ENCODE results near the gene WNT5A. TPM values are rescaled to one million over a fixed set of nuclear protein-coding genes. Genes with fewer than 3 reads are reported as not detected.
"Not testable (repeated sequence)": the region's sequence is repeated elsewhere in the genome, so short reads cannot be mapped to it uniquely, and the experiment has no call there.

WNT5A gene
- polyA plus RNA-seq, 4 donors: under 0.01 to 8.1 (median 0.63) TPM

- H3K36me3 ChIP-seq (ENCODE audit: control insufficient read depth in 3 of 3, insufficient read depth in 2 of 3, low read depth in 1 of 3, low read length in 3 of 3): no peaks in the 10 kb centered on the region
- FAIRE-seq (no peak), DNase-seq (no peak)
- peaks cover 0 to 4% (median 0%) of the 10 kb centered on the region in 3 donors for H3K27me3 ChIP-seq (ENCODE audit: control insufficient read depth in 3 of 3, insufficient read depth in 3 of 3, low read length in 3 of 3)
- H3K4me3 ChIP-seq (ENCODE audit: low read depth in 1 of 3, low read length in 3 of 3): no peak overlapping the region
- H3K27ac ChIP-seq (ENCODE audit: low read depth in 1 of 3, low read length in 2 of 3): no peak overlapping the region
- WGBS, 3 donors: 44 to 66% (median 48%) methylated on average over 3 of the region's 3 CpGs
- H3K9me3 ChIP-seq (ENCODE audit: control insufficient read depth in 2 of 2, insufficient read depth in 1 of 2, low read depth in 1 of 2, low read length in 1 of 2): no peaks in the 10 kb centered on the region
- no peaks in the 10 kb centered on the region for H3K4me1 ChIP-seq (ENCODE audit: control insufficient read depth in 3 of 3, insufficient read depth in 2 of 3, low read depth in 1 of 3, low read length in 2 of 3)
Measured at GRCh38 chr3:55514962-55515361, 27.9 kb upstream of the WNT5A start.

GRCh38 chr3:55512571-55513343 is 25.7 kb upstream of the WNT5A start:
- no peaks in the 10 kb centered on the region for H3K36me3 ChIP-seq (ENCODE audit: control insufficient read depth in 3 of 3, insufficient read depth in 2 of 3, low read depth in 1 of 3, low read length in 3 of 3)
- no peaks in the 10 kb centered on the region for H3K9me3 ChIP-seq (ENCODE audit: control insufficient read depth in 2 of 2, insufficient read depth in 1 of 2, low read depth in 1 of 2, low read length in 1 of 2)
- H3K4me3 ChIP-seq (ENCODE audit: low read depth in 1 of 3, low read length in 3 of 3): no peak overlapping the region
- WGBS, 3 donors: 35 to 55% (median 53%) methylated on average over 11 of the region's 11 CpGs
- DNase-seq: peak in 1 of 2 donors; percentile 49
- no peak for FAIRE-seq
- peaks cover 0 to 4% (median 0%) of the 10 kb centered on the region in 3 donors for H3K27me3 ChIP-seq (ENCODE audit: control insufficient read depth in 3 of 3, insufficient read depth in 3 of 3, low read length in 3 of 3)
- no peak overlapping the region for H3K27ac ChIP-seq (ENCODE audit: low read depth in 1 of 3, low read length in 2 of 3)
- H3K4me1 ChIP-seq (ENCODE audit: control insufficient read depth in 3 of 3, insufficient read depth in 2 of 3, low read depth in 1 of 3, low read length in 2 of 3): no peaks in the 10 kb centered on the region

- peaks cover 0 to 4% (median 0%) of the 10 kb centered on the region in 3 donors for H3K27me3 ChIP-seq (ENCODE audit: control insufficient read depth in 3 of 3, insufficient read depth in 3 of 3, low read length in 3 of 3)
- no peaks in the 10 kb centered on the region for H3K36me3 ChIP-seq (ENCODE audit: control insufficient read depth in 3 of 3, insufficient read depth in 2 of 3, low read depth in 1 of 3, low read length in 3 of 3)
- DNase-seq (no peak), FAIRE-seq (no peak)
- no peaks in the 10 kb centered on the region for H3K4me1 ChIP-seq (ENCODE audit: control insufficient read depth in 3 of 3, insufficient read depth in 2 of 3, low read depth in 1 of 3, low read length in 2 of 3)
- H3K27ac ChIP-seq (ENCODE audit: low read depth in 1 of 3, low read length in 2 of 3): no peak overlapping the region
- H3K9me3 ChIP-seq (ENCODE audit: control insufficient read depth in 2 of 2, insufficient read depth in 1 of 2, low read depth in 1 of 2, low read length in 1 of 2): no peaks in the 10 kb centered on the region
- H3K4me3 ChIP-seq (ENCODE audit: low read depth in 1 of 3, low read length in 3 of 3): no peak overlapping the region
- WGBS, 3 donors: 58 to 67% (median 66%) methylated on average over 7 of the region's 7 CpGs
Measured at GRCh38 chr3:55511895-55512570, 24.9 kb upstream of the WNT5A start.

GRCh38 chr3:55508335-55508734 is 21.2 kb upstream of the WNT5A start:
- 82 to 90% (median 87%) methylated on average over 8 of the region's 8 CpGs for WGBS, 3 donors
- no peaks in the 10 kb centered on the region for H3K36me3 ChIP-seq (ENCODE audit: control insufficient read depth in 3 of 3, insufficient read depth in 2 of 3, low read depth in 1 of 3, low read length in 3 of 3)
- no peaks in the 10 kb centered on the region for H3K27me3 ChIP-seq (ENCODE audit: control insufficient read depth in 3 of 3, insufficient read depth in 3 of 3, low read length in 3 of 3)
- H3K4me1 ChIP-seq (ENCODE audit: control insufficient read depth in 3 of 3, insufficient read depth in 2 of 3, low read depth in 1 of 3, low read length in 2 of 3): no peaks in the 10 kb centered on the region
- no peaks in the 10 kb centered on the region for H3K9me3 ChIP-seq (ENCODE audit: control insufficient read depth in 2 of 2, insufficient read depth in 1 of 2, low read depth in 1 of 2, low read length in 1 of 2)
- H3K27ac ChIP-seq (ENCODE audit: low read depth in 1 of 3, low read length in 2 of 3): no peak overlapping the region
- no peak overlapping the region for H3K4me3 ChIP-seq (ENCODE audit: low read depth in 1 of 3, low read length in 3 of 3)
- DNase-seq: no peak
- no peak for FAIRE-seq

GRCh38 chr3:55507808-55508207 is 20.7 kb upstream of the WNT5A start:
- DNase-seq (no peak), FAIRE-seq (no peak)
- Histone ChIP-seq H3K4me1 (ENCODE audit: control insufficient read depth in 3 of 3, insufficient read depth in 2 of 3, low read depth in 1 of 3, low read length in 2 of 3) (no peaks in the 10 kb centered on the region), H3K27me3 (ENCODE audit: control insufficient read depth in 3 of 3, insufficient read depth in 3 of 3, low read length in 3 of 3) (no peaks in the 10 kb centered on the region), H3K36me3 (ENCODE audit: control insufficient read depth in 3 of 3, insufficient read depth in 2 of 3, low read depth in 1 of 3, low read length in 3 of 3) (no peaks in the 10 kb centered on the region), H3K27ac (ENCODE audit: low read depth in 1 of 3, low read length in 2 of 3) (no peak overlapping the region), H3K4me3 (ENCODE audit: low read depth in 1 of 3, low read length in 3 of 3) (no peak overlapping the region), H3K9me3 (ENCODE audit: control insufficient read depth in 2 of 2, insufficient read depth in 1 of 2, low read depth in 1 of 2, low read length in 1 of 2) (no peaks in the 10 kb centered on the region)
- WGBS, 3 donors: 85 to 91% (median 85%) methylated on average over 1 of the region's 1 CpG

GRCh38 chr3:55505776-55506175 is 18.7 kb upstream of the WNT5A start:
- Histone ChIP-seq H3K27ac (ENCODE audit: low read depth in 1 of 3, low read length in 2 of 3) (no peak overlapping the region), H3K27me3 (ENCODE audit: control insufficient read depth in 3 of 3, insufficient read depth in 3 of 3, low read length in 3 of 3) (no peaks in the 10 kb centered on the region), H3K4me3 (ENCODE audit: low read depth in 1 of 3, low read length in 3 of 3) (no peak overlapping the region), H3K9me3 (ENCODE audit: control insufficient read depth in 2 of 2, insufficient read depth in 1 of 2, low read depth in 1 of 2, low read length in 1 of 2) (no peaks in the 10 kb centered on the region), H3K36me3 (ENCODE audit: control insufficient read depth in 3 of 3, insufficient read depth in 2 of 3, low read depth in 1 of 3, low read length in 3 of 3) (no peaks in the 10 kb centered on the region), H3K4me1 (ENCODE audit: control insufficient read depth in 3 of 3, insufficient read depth in 2 of 3, low read depth in 1 of 3, low read length in 2 of 3) (no peaks in the 10 kb centered on the region)
- 46 to 70% (median 50%) methylated on average over 4 of the region's 4 CpGs for WGBS, 3 donors
- no peak for DNase-seq
- FAIRE-seq: no peak

- peak in 1 of 2 donors; percentile 37 for DNase-seq
- not testable (repeated sequence) for H3K4me1 ChIP-seq (ENCODE audit: control insufficient read depth in 3 of 3, insufficient read depth in 2 of 3, low read depth in 1 of 3, low read length in 2 of 3); H3K27me3 ChIP-seq (ENCODE audit: control insufficient read depth in 3 of 3, insufficient read depth in 3 of 3, low read length in 3 of 3); H3K4me3 ChIP-seq (ENCODE audit: low read depth in 1 of 3, low read length in 3 of 3); H3K9me3 ChIP-seq (ENCODE audit: control insufficient read depth in 2 of 2, insufficient read depth in 1 of 2, low read depth in 1 of 2, low read length in 1 of 2); FAIRE-seq; H3K27ac ChIP-seq (ENCODE audit: low read depth in 1 of 3, low read length in 2 of 3); H3K36me3 ChIP-seq (ENCODE audit: control insufficient read depth in 3 of 3, insufficient read depth in 2 of 3, low read depth in 1 of 3, low read length in 3 of 3)
- WGBS, 3 donors: 59 to 61% (median 60%) methylated on average over 6 of the region's 6 CpGs
Measured at GRCh38 chr3:55505102-55505501, 18.0 kb upstream of the WNT5A start.

GRCh38 chr3:55501905-55502304 is 14.8 kb upstream of the WNT5A start:
- FAIRE-seq (no peak), DNase-seq (no peak)
- H3K4me1 ChIP-seq (ENCODE audit: control insufficient read depth in 3 of 3, insufficient read depth in 2 of 3, low read depth in 1 of 3, low read length in 2 of 3): no peaks in the 10 kb centered on the region
- no peak overlapping the region for H3K27ac ChIP-seq (ENCODE audit: low read depth in 1 of 3, low read length in 2 of 3)
- H3K36me3 ChIP-seq (ENCODE audit: control insufficient read depth in 3 of 3, insufficient read depth in 2 of 3, low read depth in 1 of 3, low read length in 3 of 3): no peaks in the 10 kb centered on the region
- whole genome bisulfite sequencing, 3 donors: 73 to 83% (median 74%) methylated on average over 3 of the region's 3 CpGs
- no peak overlapping the region for H3K4me3 ChIP-seq (ENCODE audit: low read depth in 1 of 3, low read length in 3 of 3)
- peaks cover 0 to 2% (median 0%) of the 10 kb centered on the region in 3 donors for H3K27me3 ChIP-seq (ENCODE audit: control insufficient read depth in 3 of 3, insufficient read depth in 3 of 3, low read length in 3 of 3)
- H3K9me3 ChIP-seq (ENCODE audit: control insufficient read depth in 2 of 2, insufficient read depth in 1 of 2, low read depth in 1 of 2, low read length in 1 of 2): no peaks in the 10 kb centered on the region

Measured in small intestine (tissue), 7 donors.